HG03521 (cell line): ENCODE measurements around the gene CHRNA7.
"Not testable (repeated sequence)": the region's sequence is repeated elsewhere in the genome, so short reads cannot be mapped to it uniquely, and the experiment has no call there.

ENCODE experiments used
- ATAC-seq: cut with Tn5 transposase; IDR thresholded peaks from one replicate; pipeline ENCODE4 v1.9.1; 2021; ENCODE audit warnings: mild to moderate bottlenecking, moderate library complexity; ENCODE audit not compliant: unreplicated experiment

The CHRNA7 gene

DNA sequence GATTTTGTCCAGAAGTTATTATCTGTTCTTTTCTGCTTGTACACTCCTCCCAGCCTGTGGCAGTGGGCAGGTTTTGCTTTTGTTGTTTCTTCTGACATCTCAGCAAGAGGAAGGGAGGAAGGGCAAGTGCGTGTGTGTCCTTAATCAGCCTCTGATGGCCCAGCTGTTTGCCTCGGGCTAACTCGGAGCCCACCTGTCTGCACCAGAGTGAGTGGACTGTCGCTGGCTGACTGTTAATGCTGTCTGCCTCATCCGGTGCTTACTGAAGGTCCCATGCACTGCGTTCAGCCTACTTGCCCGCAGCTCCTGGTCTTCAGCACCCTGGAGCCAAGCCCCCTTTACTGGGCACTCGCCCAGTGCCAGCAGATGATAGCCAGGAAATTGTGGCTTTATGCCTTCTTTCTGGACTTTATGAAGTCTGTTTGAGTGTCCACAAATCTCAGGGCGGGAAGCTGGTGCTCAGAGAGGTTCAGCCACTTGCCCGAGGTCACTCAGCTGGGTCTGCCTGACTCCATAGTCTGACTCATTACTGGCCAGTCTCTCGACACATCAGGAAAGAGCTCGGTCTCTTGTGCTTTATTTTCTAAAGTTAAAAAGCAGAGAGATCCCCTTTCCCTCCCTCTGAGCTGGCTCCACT lies 89.5 kb downstream of the CHRNA7 start:
- ATAC-seq: no peak

DNA sequence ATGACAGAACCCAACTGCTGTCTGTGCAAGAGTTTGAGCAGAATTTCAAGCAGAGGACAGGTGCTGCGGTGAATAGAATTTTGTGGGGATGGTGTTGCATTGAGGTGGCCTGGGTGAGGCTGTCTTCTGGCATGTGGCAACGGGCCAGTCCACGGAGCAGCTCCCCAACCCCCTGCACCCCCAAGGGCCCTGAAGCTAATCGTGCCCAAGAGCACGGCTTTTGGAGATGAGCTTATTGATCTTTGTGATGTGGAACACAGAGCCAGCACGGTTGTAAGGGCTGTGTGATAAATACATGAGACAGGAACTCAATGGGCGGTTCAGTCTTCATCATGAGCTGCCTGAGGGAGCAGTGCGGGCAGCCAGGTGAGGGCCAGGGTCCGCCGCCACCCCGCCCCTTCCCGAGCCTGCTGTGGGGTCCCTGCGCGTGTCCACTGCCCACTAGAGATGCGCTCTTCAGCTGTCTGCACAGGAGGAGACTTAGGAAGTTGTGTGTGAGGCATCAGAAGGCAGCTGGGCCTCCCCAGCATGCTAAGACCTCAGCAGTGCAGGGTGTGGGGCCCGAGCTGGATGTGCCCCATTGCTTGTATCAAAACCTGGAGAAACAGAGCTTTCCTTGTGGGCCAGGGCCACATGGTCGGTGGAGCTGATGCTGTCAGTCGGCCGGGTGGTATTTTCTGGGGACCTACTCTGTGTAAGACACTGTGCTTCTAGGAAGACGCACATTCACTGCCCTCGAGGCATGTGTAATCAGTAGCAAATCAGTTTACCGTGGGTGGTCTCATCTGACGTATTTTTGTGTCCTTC lies 90.5 kb downstream of the CHRNA7 start:
- no peak for ATAC-seq

DNA sequence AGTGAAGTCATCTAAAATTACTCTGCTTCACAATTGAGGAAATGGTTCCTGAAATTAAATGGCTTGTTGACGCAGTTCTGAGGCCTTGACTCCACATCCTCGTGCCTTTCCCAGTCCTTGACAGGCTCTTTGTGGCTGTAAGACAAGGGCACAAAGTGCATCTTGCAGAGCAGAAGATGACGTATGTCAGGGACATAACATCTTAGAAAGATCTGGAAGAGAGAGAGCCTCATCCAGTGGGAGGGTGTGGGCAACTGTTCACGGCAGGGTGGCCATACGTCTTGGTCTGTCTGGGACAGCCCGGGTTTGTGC lies 91.0 kb downstream of the CHRNA7 start:
- ATAC-seq: no peak

GRCh38 chr15:32122013-32122412 lies 91.7 kb downstream of the CHRNA7 start:
- no peak for ATAC-seq

GRCh38 chr15:32123473-32123872 lies 93.2 kb downstream of the CHRNA7 start:
- no peak for ATAC-seq

DNA sequence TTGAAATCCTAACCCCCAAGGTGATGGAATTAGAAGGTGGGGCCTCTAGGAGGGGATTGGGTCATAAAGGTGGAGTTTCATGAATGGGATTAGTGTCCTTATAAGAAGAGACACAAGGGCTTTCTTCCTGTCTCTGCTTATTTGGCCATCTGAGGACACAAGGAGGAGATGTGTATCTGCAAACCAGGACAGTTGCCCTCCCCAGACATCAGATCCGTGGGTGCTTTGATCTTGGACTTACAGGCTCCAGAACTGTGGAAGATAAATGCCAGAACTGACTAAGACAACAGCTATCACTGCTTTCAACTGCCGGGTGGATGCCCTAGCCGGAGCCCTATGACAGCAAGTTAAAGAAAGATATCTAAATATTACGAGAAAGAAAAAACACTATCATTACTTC lies 94.4 kb downstream of the CHRNA7 start:
- no peak for ATAC-seq

DNA sequence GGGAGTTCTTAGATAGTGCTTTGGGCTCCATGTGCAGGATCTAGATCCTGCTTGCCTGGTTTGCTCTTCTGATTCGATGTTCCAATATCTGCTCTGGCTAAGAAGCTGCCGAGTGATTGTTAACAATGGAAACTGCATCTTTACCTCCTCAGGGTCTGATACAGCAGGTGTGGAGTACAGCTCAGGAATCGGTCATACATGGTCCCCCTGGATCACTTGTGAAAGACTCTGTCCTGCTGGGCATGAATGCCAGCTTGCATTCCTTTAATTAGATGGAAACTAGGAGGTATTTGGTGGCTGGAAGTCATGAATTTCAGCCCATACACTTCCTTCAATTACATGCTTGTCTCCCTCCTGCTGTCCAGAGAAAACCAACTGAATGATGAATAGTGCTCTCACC lies 95.3 kb downstream of the CHRNA7 start:
- no peak for ATAC-seq

- ATAC-seq: no peak
Measured at GRCh38 chr15:32129815-32130214, 99.5 kb downstream of the CHRNA7 start.

DNA sequence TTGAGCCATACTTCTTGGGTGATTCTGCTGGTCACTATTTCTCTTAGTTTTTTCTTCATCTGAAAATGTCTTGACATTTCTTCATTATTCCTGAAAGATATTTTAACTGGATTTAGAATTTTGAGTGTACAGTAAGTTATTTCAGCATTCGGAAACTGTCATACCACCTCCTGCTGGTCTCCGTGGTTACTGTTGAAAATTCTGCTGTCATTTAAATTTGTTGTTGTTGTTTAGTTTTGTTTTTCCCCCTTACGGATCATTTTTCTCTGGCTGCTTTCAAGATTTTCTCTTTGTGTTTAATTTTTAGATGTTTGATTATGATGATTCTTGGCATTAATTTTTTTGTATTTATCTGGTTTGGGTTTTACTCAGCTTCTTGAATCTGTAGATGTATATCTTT lies 100.5 kb downstream of the CHRNA7 start:
- ATAC-seq: no peak

GRCh38 chr15:32131803-32132202 lies 101.5 kb downstream of the CHRNA7 start:
- no peak for ATAC-seq

DNA sequence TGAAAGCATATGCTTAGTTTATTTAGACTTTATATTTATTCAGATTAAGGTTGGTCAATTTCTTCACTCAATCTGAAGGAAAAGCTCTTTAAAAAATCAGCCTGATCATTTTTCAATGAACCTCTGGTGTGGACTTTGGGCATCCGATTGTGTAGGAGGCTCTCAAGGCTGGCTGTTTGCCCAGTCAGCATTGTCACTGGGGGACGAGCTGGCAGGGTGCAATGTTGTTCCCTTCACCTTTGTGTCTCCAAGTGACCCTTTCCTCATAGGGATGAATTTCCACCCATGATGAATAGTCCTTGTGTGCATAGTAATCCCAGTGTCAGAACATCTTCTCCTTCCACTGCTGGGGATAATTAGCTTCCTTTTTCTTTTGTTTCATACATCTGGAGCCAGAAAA lies 102.5 kb downstream of the CHRNA7 start:
- no peak for ATAC-seq

- ATAC-seq: no peak
Measured at GRCh38 chr15:32134842-32135241, 104.5 kb downstream of the CHRNA7 start.

DNA sequence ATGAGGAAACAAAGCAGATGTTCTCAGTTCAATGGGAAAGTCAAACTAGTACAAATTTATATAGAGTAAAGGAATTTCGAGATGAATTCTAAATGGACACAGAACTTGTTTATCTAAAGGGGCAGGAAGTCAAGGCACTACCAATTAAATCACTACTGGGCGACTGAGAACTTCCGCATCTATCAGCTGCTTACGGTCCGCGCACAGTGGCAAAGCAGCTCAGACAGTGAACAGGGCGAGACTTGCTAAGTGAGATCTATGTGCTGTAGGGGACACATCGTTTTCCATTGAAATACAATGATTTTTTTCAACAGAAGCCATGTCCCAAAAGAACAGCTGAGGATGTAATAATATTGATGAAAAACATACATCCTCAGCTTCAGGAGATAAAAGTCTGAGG lies 105.0 kb downstream of the CHRNA7 start:
- ATAC-seq: no peak

- ATAC-seq: not testable (repeated sequence)
Measured at GRCh38 chr15:32145512-32145911, 115.2 kb downstream of the CHRNA7 start.

DNA sequence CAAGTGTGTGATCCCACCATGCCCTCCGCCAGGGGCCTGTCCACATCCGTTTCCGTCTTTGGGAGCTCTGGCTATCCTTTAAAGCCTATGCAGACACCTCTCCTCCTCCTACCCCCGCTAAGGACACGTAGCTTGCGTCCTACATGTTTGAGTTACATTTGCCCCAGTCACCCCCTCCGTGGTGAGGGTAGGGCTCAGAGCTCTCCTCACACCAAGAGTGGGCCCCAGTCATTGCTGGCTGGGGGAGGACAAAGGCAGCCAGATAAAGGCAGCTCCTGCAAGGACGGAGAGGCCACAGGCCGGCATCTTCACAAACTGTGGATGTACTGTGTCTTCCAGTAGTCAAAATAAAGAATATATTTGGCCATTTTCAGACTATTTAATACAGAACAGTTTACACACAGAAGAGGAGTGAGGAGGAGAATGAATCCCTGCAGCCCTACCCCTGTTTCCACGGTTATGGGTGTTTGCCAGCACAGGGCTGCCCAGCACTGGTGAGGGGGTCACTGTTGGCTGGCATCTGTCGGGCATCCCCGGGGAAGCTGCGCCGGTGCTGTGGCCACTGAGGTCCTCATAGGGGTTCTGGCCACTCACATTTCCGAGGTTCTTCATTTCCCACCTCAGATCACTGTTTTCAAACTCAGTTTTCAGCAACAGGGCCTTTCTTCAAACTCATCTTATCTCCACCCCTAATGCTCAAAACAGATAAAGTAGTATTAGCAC lies 118.7 kb downstream of the CHRNA7 start:
- ATAC-seq: no peak

- no peak for ATAC-seq
Measured at GRCh38 chr15:32152574-32152973, 122.3 kb downstream of the CHRNA7 start.

GRCh38 chr15:32153868-32154623 lies 123.7 kb downstream of the CHRNA7 start:
- not testable (repeated sequence) for ATAC-seq

- ATAC-seq: not testable (repeated sequence)
Measured at GRCh38 chr15:32162143-32162542, 131.8 kb downstream of the CHRNA7 start.

DNA sequence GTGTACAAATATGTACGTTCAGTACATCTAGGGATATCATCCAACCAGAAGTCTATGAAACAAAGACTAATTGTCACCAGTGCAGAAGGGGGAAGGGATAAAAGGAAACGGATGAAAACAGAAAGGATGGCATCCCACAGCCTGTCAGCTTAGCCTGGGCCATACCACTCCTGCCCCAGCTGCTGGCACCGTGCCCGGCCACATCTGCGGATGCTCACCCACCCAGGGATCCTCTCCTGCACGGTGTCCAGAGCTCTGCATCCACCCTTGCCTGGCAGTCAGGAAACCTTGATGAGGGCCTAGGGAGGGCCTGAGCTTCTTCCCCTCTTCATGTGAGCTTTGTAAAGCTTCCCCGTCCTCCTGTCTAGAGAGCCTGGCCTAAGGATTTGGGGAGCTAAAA lies 133.8 kb downstream of the CHRNA7 start:
- ATAC-seq: not testable (repeated sequence)

DNA sequence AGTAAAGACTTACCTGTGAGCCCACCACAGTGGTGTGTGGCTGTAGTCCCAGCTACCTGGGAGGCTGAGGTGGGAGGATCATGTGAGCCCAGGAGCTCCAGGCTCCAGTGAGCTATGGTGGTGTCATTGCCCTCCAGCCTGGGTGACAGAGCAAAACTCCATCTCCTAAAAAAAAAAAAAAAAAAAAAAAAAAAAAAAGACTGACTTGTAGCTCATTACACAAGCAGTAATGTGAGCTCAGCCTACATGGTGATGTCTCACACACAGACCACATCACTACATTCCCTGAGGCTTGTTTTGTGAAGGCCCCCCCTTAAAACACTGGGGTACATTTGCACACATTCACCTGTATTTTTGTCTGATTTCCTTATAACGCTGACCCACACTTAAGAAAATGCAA lies 134.4 kb downstream of the CHRNA7 start:
- not testable (repeated sequence) for ATAC-seq

DNA sequence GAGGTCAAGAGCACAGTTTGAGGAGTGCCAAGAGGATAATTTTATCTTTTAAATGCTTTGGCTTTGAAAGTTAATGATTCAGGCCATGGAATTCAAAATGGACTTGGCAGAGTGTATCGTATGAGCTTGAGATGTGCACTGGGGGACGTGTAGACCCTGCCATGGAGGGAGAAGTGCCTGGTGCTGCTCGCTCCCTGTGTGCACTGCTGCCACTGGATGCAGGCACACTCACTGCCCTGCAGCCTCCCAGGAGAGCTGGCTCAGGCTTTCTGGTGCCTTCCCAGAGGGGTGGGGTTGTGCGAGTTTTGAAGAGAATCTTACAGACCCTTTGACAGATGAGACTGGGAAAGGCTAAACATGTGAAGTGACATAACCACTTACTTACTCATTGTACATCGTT lies 135.5 kb downstream of the CHRNA7 start:
- ATAC-seq: not testable (repeated sequence)
